K562 (cell line): Measurements from ENCODE around the gene PHETA1. TPM values are rescaled to one million over a fixed set of nuclear protein-coding genes. Genes with fewer than 3 reads are reported as not detected.

Experiments
- CBX3 ChIP-seq, 2 experiments: IDR thresholded peaks; 1 replicate in 1 of 2; 2 replicates in 1 of 2; pipeline ENCODE4 v1.6.1; 2012; ENCODE audit warnings: inconsistent platforms in 2 of 2, low read length in 2 of 2, borderline replicate concordance in 1 of 2, control low read depth in 1 of 2
- CHD4 ChIP-seq: fragments of 200-600 bp; sonication (generic); IDR thresholded peaks from 3 replicates; pipeline ENCODE4 v1.6.1; 2012; ENCODE audit warnings: low read depth, mild to moderate bottlenecking, mixed read lengths, low read length, inconsistent platforms; ENCODE audit not compliant: insufficient read depth, insufficient replicate concordance, poor library complexity, severe bottlenecking
- EHMT2 ChIP-seq: fragments of 450-650 bp; IDR thresholded peaks from 2 replicates; pipeline ENCODE4 v1.6.1; 2018; ENCODE audit warnings: antibody characterized with exemption
- ELF1 ChIP-seq: fragments of 200-800 bp; sonication (Bioruptor generic); IDR thresholded peaks from 2 replicates; pipeline ENCODE4 v1.6.1; 2016; ENCODE audit warnings: missing genetic modification characterization, missing compliant biosample characterization
- FIP1L1 ChIP-seq: fragments of 200-400 bp; formaldehyde crosslinking; IDR thresholded peaks from 2 replicates; pipeline ENCODE4 v1.6.1; 2018; ENCODE audit warnings: mild to moderate bottlenecking, low read depth, low read length; ENCODE audit not compliant: poor library complexity, severe bottlenecking
- KAT2B ChIP-seq: IDR thresholded peaks from one replicate; pipeline ENCODE4 v1.6.1; 2012; ENCODE audit warnings: low read depth, mild to moderate bottlenecking, control low read depth, inconsistent platforms, low read length, moderate library complexity
- KDM2B ChIP-seq: fragments of 250-450 bp; sonication (Bioruptor Pico); IDR thresholded peaks from 2 replicates; pipeline ENCODE4 v1.8.0; 2021; ENCODE audit warnings: mild to moderate bottlenecking, moderate library complexity
- MCM3 ChIP-seq: fragments of 450-650 bp; IDR thresholded peaks from 2 replicates; pipeline ENCODE4 v1.6.1; 2016
- POLR2G ChIP-seq: fragments of 200-400 bp; formaldehyde crosslinking; IDR thresholded peaks from 2 replicates; pipeline ENCODE4 v1.6.1; 2017; ENCODE audit warnings: low read depth, mild to moderate bottlenecking, antibody characterized with exemption, low read length, moderate library complexity
- RAD51 ChIP-seq: fragments of 450-650 bp; IDR thresholded peaks from 2 replicates; pipeline ENCODE4 v1.7.1; 2016; ENCODE audit warnings: low read depth, mild to moderate bottlenecking, borderline replicate concordance
- SAFB2 ChIP-seq: fragments of 200-400 bp; formaldehyde crosslinking; IDR thresholded peaks from 2 replicates; pipeline ENCODE4 v1.6.1; 2018; ENCODE audit warnings: borderline replicate concordance, low read length, low read depth, moderate library complexity; ENCODE audit not compliant: severe bottlenecking
- SLC30A9 ChIP-seq: fragments of 250-450 bp; sonication (Bioruptor Pico); IDR thresholded peaks from 2 replicates; pipeline ENCODE4 v1.8.0; 2022; ENCODE audit warnings: mild to moderate bottlenecking, moderate library complexity
- SOX6 ChIP-seq: fragments of 450-650 bp; IDR thresholded peaks from 2 replicates; pipeline ENCODE4 v1.6.1; 2014; ENCODE audit warnings: mild to moderate bottlenecking
- YY1 ChIP-seq, 3 experiments: IDR thresholded peaks; 2 replicates each; pipeline ENCODE4 v1.6.1; 2011; ENCODE audit warnings: low read length in 2 of 3, mild to moderate bottlenecking in 2 of 3, moderate library complexity in 2 of 3, borderline replicate concordance in 1 of 3, control low read depth in 1 of 3, low read depth in 1 of 3; ENCODE audit not compliant: insufficient read depth in 3 of 3, insufficient replicate concordance in 2 of 3, control insufficient read depth in 1 of 3, insufficient read length in 1 of 3; ENCODE audit errors: extremely low read depth in 1 of 3
- ZNF175 ChIP-seq: fragments of 200-800 bp; sonication (Bioruptor generic); IDR thresholded peaks from 2 replicates; pipeline ENCODE4 v1.6.1; 2016; ENCODE audit warnings: low read depth, mild to moderate bottlenecking, missing genetic modification characterization, missing compliant biosample characterization
- ZNF184 ChIP-seq: sonication (generic); formaldehyde crosslinking; IDR thresholded peaks from 2 replicates; pipeline ENCODE4 v1.5.0; 2020; ENCODE audit warnings: missing genetic modification reagents
- ZNF311 ChIP-seq: fragments of 250-450 bp; sonication (Bioruptor Pico); IDR thresholded peaks from 2 replicates; pipeline ENCODE4 v1.4.0; 2020; ENCODE audit warnings: mild to moderate bottlenecking, moderate library complexity
- ZNF408 ChIP-seq: fragments of 250-450 bp; sonication (Bioruptor Pico); IDR thresholded peaks from 2 replicates; pipeline ENCODE4 v1.4.0; 2020; ENCODE audit warnings: low read depth, mild to moderate bottlenecking, moderate library complexity
- ZNF584 ChIP-seq: fragments of 200-800 bp; sonication (Bioruptor generic); IDR thresholded peaks from 2 replicates; pipeline ENCODE4 v1.6.1; 2016; ENCODE audit warnings: low read depth, mild to moderate bottlenecking, missing genetic modification characterization, missing compliant biosample characterization
- ZNF644 ChIP-seq: fragments of 200-800 bp; sonication (Bioruptor generic); IDR thresholded peaks from 2 replicates; pipeline ENCODE4 v1.6.1; 2016; ENCODE audit warnings: low read depth, missing genetic modification characterization, missing compliant biosample characterization
- polyA plus RNA-seq, 8 experiments: library from polyadenylated mRNA; depleted of rRNA in 4 of 8; stranded (reverse) in 5 of 8; unstranded in 3 of 8; fragments of >200 nt; fragmentation: Nextera tagmentation in 2 of 8; fragmentation: Illumina TruSeq in 1 of 8; extraction: Ambion mirVana in 2 of 8; extraction: Trizol in 1 of 8; gene quantifications; 2 replicates each; pipeline versions ENCODE4 v1.2.1 to v1.2.3, GENCODE V29; 2011 to 2014; ENCODE audit warnings: inconsistent platforms in 1 of 8, missing spikeins in 1 of 8
- total RNA-seq, 7 experiments: library from RNA; depleted of rRNA in 6 of 7; stranded (reverse); fragments of >200 nt in 6 of 7; fragmentation: Illumina TruSeq in 2 of 7; extraction: Trizol in 2 of 7; gene quantifications; 2 replicates each; pipeline versions ENCODE4 v1.2.1 to v1.2.3, GENCODE V29; 2011 to 2021; ENCODE audit warnings: low replicate concordance in 1 of 7
- TF ChIP-seq, protein P1 (sequence below): fragments of 250-450 bp; sonication (Bioruptor Pico); IDR thresholded peaks from 2 replicates; pipeline ENCODE4 v1.5.1; 2021; ENCODE audit warnings: mild to moderate bottlenecking
- TF ChIP-seq, protein P2 (sequence below): fragments of 450-650 bp; formaldehyde crosslinking; IDR thresholded peaks from 2 replicates; pipeline ENCODE4 v1.4.0; 2020; ENCODE audit warnings: mild to moderate bottlenecking, moderate library complexity
- TF ChIP-seq, protein P3 (sequence below): IDR thresholded peaks from 2 replicates; pipeline ENCODE4 v1.6.1; 2016; ENCODE audit warnings: missing genetic modification characterization, missing compliant biosample characterization

Gene PHETA1
- total and polyA plus RNA-seq, 9 of the 15 experiments (the other 6 are each of a cell fraction or from before 2014, with no cell fraction given): 0.03 to 12.4 (median 3.0) TPM

DNA sequence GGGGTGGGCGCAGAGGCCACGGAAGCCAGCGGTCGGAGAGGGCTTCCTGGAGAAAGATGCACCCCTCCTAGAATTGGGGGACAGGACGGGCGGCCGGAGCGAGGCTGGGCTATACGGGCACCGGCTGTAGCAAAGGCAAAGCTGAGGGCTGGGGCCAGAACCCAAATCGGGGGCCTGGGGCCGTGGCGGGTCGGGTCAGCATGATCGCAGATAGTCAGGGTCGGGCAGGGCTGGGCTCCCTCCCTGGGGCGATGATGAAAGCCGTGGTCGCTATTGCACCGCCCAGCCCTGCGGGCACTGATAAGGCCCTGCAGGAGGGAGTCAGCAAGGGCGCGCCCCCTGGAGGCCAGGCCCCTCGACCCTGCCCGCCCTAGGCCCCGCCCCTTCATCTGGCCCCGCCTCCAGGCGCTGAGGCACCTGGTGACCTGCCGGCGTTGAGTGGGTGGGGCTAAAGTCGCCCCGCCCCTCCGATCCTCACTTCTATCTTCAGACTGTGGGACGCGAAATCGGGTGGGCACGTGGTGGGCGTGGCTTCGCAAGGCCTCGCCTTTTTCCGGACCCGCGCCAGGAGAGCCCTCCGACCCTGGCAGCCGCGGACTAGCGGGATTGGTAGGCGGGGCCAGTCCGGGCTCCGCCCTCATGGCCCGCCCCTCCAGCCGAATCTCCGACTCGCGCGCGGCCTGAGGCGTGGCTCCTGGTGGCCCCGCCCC is 36.4 kb upstream of the PHETA1 start (continued):
- TF ChIP-seq ZNF644: peak; percentile 59; the same call in 1 of the 2 replicates
- TF ChIP-seq KDM2B (CRISPR knock-in tag): no peak
- peak; percentile 70 for TF ChIP-seq SOX6
- peak; percentile 92 for TF ChIP-seq RAD51
- TF ChIP-seq, protein P1, sequence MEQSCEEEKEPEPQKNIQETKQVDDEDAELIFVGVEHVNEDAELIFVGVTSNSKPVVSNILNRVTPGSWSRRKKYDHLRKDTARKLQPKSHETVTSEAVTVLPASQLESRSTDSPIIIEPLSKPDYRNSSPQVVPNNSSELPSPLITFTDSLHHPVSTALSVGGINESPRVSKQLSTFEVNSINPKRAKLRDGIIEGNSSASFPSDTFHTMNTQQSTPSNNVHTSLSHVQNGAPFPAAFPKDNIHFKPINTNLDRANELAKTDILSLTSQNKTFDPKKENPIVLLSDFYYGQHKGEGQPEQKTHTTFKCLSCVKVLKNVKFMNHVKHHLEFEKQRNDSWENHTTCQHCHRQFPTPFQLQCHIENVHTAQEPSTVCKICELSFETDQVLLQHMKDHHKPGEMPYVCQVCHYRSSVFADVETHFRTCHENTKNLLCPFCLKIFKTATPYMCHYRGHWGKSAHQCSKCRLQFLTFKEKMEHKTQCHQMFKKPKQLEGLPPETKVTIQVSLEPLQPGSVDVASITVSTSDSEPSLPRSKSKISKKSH (CRISPR knock-in tag): no peak
- no peak for TF ChIP-seq EHMT2
- peak; percentile 91 for TF ChIP-seq POLR2G
- TF ChIP-seq ZNF175 (CRISPR knock-in tag): no peak
- no peak for TF ChIP-seq FIP1L1
- no peak for TF ChIP-seq KAT2B
- TF ChIP-seq ZNF311: 0 out of 2 replicates have a peak, but pooled peaks have one; percentile 22
- TF ChIP-seq SLC30A9 (CRISPR knock-in tag): no peak
- no peak for TF ChIP-seq ZNF184 (CRISPR knock-in tag)
- peak; percentile 86 for TF ChIP-seq CHD4
- no peak for TF ChIP-seq ZNF584
- no peak for TF ChIP-seq MCM3
- TF ChIP-seq ZNF408 (CRISPR knock-in tag): no peak
- TF ChIP-seq ELF1 (tag): peak; percentile 26; the same call in 1 of the 2 replicates
- no peak for TF ChIP-seq SAFB2
- 0 out of 3 replicates have a peak, but pooled peaks of 1 of the 2 experiments have one; percentile 27 for TF ChIP-seq CBX3 (IDR thresholded peaks at IDR 0.05; ENCODE audit: borderline replicate concordance in 1 of 2, low read length in 2 of 2)
- TF ChIP-seq, protein P2, sequence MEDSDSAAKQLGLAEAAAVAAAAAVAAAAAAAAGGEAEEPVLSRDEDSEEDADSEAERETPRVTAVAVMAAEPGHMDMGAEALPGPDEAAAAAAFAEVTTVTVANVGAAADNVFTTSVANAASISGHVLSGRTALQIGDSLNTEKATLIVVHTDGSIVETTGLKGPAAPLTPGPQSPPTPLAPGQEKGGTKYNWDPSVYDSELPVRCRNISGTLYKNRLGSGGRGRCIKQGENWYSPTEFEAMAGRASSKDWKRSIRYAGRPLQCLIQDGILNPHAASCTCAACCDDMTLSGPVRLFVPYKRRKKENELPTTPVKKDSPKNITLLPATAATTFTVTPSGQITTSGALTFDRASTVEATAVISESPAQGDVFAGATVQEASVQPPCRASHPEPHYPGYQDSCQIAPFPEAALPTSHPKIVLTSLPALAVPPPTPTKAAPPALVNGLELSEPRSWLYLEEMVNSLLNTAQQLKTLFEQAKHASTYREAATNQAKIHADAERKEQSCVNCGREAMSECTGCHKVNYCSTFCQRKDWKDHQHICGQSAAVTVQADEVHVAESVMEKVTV (CRISPR knock-in tag): no peak
- TF ChIP-seq YY1 (IDR thresholded peaks at IDR 0.05; ENCODE audit: borderline replicate concordance in 1 of 3, control insufficient read depth in 1 of 3, extremely low read depth in 1 of 3, insufficient read depth in 3 of 3, insufficient read length in 1 of 3, insufficient replicate concordance in 2 of 3, low read depth in 1 of 3, low read length in 2 of 3): peak in 2 of 3 experiments; percentile 33 to 57
- TF ChIP-seq, protein P3, sequence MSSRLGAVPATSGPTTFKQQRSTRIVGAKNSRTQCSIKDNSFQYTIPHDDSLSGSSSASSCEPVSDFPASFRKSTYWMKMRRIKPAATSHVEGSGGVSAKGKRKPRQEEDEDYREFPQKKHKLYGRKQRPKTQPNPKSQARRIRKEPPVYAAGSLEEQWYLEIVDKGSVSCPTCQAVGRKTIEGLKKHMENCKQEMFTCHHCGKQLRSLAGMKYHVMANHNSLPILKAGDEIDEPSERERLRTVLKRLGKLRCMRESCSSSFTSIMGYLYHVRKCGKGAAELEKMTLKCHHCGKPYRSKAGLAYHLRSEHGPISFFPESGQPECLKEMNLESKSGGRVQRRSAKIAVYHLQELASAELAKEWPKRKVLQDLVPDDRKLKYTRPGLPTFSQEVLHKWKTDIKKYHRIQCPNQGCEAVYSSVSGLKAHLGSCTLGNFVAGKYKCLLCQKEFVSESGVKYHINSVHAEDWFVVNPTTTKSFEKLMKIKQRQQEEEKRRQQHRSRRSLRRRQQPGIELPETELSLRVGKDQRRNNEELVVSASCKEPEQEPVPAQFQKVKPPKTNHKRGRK (tag): no peak
